ENCODE results near the gene GARIN3.
A peak's percentile ranks its signal among the peaks of the same experiment; 100 is the strongest.

GARIN3 gene

DNA sequence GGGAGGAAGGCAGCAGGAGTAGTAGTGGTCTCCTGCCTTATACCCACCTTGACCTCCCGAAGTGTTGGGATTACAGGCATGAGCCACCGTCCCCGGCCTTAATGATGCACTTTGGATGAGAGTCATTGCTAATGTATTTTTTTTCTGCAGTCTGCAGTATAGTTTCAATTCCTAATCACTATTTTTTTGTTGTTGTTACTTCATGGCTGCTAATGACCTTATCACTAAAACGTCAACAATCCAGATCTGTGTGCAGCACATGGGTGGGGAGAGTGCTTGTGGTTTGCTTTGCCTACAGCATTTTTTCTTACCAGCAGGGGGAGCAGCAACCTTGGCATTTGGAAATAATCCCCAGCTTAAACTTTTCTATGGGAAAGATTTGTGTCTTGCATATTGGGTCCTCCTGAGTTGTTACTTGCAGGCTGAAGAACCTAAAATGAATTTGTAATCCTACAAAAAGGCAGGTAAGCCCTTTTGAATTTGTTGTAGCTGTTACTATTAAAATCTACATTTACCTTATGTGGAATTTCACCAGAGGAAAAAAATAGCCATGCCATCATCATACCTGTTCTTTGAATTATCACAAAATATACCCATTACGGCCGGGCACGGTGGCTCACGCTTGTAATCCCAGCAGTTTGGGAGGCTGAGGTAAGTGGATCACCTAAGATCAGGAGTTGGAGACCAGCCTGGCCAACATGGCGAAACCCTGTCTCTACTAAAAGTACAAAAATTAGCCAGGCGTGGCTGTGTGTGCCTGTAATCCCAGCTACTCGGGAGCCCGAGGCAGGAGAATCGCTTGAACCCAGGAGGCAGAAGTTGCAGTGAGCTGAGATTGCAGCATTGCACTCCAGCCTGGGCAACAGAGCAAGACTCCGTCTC is 17.1 kb downstream of the GARIN3 start:
- DNase-seq (ENCODE audit: low read depth in 3 of 3, low spot score in 1 of 3) = peak; percentile 56 to 69 (median 66)

DNA sequence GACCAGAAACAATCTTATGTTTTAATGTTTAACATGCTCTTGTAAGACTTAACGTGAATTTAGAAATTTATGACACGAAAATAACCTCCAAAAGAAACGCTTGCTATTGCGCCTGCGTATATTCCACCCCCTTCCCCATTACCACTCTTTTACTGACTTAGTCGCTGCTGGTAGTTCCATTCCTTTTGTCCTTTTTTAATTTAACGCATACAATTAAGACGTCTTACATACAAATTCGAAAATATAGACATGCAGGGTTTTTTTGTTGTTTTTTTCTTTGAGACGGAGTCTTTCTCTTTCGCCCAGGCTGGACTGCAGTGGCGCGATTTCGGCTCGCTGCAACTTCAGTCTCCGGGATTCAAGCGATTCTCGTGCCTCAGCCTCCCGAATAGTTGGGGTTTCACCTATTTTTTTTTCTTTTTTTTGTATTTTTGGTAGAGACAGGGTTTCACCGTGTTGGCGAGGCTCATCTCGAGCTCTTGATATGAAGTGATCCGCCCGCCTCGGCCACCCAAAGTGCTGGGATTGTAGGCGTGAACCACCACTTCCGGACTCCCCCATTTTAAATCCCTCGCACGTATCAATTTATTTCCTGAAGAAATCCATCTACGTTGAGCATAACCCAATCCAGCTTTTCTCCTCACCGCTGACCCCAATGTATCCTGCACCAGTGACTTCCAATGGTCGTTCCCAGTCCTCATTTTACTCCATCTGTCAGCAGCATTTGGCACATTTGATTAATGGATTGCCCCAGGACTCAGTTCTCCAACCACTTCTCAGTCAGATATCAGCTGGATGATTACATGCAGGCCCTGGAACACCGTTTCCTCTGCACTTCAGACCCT is 22.7 kb downstream of the GARIN3 start:
- no peak for DNase-seq (ENCODE audit: low read depth in 3 of 3, low spot score in 1 of 3)

DNA sequence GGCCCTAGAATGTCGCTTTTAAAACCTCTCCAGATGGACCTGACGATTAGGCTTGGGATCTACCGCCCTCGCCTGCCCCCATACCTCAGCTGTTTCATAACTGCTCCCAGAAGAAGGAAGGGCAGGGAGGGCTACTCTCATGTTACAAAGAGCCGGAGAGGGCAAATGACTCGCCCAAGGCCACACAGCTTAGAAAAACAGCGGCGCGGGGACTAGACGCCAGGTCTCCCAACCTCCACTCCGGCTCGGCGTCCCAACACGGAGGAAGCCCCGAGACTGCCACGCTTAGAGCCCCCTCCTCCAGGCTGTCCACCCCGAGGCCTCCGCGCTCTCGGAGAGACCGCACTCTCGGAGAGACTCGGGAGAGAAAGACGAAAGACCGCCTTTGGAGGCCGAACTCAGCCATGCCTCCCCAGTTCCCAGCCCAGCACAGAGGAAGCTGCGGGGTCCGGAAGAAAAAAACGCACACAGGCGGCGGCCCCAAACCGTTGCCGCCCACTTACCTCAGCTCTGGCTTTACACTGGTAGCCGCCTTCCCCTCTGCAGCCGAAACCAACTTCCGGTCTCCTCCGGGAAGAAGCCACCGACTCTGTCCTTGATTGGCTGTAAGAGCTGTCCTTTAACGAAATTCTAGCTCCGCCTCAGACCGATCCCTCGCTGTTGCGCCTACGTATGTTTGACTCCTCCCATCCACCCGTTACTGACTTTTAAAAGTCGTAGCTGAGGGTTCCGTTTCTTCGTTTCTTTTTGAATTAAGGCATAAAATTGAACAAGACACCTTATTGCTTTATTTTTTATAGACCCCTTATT is 23.5 kb downstream of the GARIN3 start, which contains the start of gene MED7:
Gene MED7 (minus strand): TSS at position 549 of the 810 bp plus-strand sequence. CDS start 3,434 bp downstream, outside the sequence.
- DNase-seq (ENCODE audit: low read depth in 3 of 3, low spot score in 1 of 3) = peak; percentile 64 to 86 (median 81)

DNA sequence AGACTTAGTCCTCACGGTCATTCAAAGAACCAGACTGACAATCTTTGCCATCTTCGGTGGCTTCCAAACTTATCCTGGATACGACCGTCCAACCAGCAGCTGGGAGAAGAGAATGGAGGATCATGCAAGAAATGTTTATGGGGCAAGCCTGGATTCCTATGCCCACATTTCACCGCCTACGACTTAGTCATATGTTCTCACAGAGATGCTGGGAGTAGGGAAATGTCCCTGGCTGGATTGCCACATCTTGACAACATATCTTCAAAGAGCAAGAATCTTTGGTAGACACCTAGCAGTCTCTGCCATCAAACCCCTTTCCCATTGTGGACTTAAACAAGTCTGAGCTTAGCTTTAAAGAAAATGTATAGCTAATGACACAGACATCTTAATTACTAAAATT is 28.4 kb downstream of the GARIN3 start:
- no peak for DNase-seq (ENCODE audit: low read depth in 3 of 3, low spot score in 1 of 3)

DNA sequence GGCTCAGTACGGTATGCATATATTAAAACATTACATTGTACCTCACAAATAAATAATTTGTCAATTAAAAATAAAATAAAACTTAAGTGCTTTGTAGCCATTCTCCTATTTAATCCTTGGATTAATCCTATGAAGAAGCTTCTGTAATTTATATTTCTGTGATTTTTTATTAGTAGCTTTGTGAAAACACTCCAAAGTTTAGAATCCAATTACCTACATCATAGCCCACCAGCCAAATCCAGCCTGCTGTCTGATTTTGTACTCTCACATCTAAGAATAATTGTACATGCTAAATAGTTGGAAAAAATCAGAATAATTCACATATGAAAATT is 33.8 kb downstream of the GARIN3 start:
- no peak for DNase-seq (ENCODE audit: low read depth in 3 of 3, low spot score in 1 of 3)

DNA sequence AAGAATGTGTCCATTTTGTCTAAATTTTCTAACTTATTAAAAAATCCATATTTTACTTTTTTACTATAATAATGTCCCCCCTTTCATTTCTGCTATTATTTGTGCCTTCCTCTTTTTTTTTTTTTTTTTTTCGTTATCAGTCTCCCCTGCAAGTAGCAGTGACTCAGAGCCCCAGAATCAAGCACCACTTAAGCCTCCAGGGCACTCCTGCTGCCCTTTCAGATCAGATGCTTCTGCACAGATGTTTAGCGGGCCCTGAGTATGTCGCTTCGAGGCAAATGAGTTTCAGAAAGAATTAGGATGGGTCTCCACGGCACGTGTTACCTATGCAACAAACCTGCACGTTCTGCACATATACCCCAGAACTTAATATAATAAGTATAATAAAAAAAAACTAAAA is 35.1 kb downstream of the GARIN3 start:
- no peak for DNase-seq (ENCODE audit: low read depth in 3 of 3, low spot score in 1 of 3)

DNA sequence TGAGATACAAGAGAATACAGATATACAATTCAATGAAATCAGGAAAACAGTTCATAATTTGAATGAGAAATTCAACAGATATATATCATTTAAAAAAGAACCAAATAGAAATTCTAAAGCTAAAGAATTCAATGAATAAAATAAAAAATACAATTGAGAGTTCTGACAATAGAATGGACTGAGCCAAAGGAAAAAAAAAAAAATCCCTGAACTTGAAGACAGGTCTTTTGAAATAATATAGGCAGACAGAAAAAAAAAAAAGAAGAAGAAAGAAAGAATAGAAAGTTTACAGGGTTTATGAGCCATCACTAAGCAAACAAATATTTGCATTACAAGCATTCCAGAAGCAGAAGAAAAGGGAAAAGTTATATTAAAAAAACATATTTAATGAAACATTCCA is 44.4 kb downstream of the GARIN3 start:
- DNase-seq (ENCODE audit: low read depth in 3 of 3, low spot score in 1 of 3) = no peak

DNA sequence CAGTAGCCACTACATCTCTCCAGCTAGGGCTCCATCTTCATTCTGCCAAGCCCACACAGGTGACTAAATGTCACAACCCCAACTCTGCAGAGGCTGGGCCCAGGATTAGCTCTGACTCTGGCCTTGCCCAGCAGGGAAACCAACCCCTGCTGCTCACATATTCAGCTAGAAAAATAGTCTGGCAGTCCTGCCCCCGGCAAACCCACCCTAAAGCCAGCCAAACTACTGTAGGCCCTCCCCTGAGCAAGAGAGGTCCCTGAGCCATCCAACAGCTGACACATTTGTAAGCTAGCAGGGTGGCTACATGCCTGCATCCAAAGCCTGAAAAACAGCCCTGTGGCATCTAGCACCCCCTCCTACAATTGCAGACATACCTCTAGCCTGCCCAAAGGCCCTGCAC is 46.0 kb downstream of the GARIN3 start:
- DNase-seq (ENCODE audit: low read depth in 3 of 3, low spot score in 1 of 3) = no peak

DNA sequence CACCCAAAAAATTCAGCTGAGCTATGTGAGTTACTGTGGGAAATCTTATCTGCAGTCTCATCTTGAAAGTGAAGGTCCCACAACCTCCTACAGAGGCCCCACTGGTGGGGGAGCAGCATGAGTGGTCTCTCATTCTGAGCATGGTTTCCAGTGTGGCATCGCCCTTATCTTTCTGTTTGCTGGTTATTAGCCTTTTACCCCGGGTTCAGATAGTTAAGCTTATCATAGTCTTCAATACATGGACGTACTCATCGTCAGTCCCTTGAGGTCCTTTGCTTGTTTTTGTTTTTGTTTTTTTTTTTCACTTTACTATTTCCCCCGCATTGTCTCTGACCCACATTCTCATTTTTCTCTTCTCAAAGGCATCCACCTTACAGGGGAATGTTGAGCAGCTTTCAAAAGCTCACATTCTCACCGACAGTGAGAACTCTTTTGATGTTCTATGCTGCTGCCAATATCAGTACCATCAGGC is 49.5 kb downstream of the GARIN3 start:
- no peak for DNase-seq (ENCODE audit: low read depth in 3 of 3, low spot score in 1 of 3)

DNA sequence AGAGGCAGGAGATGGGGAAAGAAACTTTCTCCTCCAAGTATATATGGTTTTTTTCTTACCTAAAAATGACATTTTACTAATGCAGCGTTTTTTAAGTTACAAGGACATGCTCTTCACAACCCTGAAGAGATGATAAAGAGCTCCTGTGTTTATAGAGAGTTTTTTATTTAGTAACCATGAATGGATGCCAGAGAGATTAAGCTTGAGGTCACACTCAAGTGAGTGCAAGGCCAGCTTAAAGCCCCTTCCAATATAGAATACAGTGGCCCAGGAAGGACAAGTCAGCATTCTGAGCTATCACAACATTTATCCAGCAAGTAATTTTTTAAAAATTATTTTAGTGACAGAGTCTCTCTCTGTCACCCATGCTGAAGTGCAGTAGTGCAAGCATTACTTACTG is 50.6 kb downstream of the GARIN3 start:
- no peak for DNase-seq (ENCODE audit: low read depth in 3 of 3, low spot score in 1 of 3)

DNA sequence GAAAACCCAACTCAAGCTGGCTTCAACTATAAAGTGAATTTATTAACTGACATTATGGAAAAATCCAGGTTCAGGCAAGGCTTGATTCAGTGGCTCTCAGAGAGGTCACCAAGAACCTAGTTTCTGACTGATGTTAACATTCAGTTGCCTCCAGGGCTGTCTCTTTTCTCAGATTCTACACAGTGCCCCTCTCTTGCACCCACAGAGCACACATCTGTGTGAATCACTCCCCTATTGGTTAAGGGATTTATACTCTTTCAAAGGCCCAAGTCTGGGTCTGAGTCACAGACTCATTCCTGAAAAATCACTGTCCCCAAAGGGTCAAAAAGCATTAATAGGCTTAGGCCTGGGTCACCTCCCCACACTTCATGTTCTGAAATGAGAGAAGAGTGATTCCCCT is 51.1 kb downstream of the GARIN3 start:
- no peak for DNase-seq (ENCODE audit: low read depth in 3 of 3, low spot score in 1 of 3)

DNA sequence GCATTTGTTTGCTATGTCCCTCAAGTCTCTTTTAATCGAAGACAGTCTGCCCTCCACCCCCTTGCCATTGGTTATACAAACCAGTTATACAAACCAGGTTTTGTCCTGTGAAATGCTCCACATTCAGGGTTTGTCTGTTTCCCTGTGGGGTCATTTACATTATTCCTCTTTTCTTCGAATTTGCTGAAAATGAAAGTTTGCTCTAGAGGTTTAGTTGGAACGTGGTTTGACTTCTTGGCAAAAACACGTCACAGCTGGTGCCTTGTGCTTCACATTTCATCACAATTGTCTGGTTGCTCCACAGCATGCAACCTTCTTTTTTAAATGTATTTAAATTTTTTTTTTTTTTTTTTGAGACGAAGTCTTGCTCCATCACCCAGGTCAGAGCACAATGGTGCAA is 53.1 kb downstream of the GARIN3 start:
- DNase-seq (ENCODE audit: low read depth in 3 of 3, low spot score in 1 of 3) = no peak

All from stimulated activated CD4-positive, alpha-beta T cell treated with anti-CD3 and anti-CD28 coated beads, TNF-alpha, amount 100 ng/mL, for 1 hour (primary cell).